Cardiac muscle cell (in vitro differentiated cells and primary cell): Measurements from ENCODE around the gene NEU4. TPM values are rescaled to one million over a fixed set of nuclear protein-coding genes. Genes with fewer than 3 reads are reported as not detected.
"Not testable (repeated sequence)": the region's sequence is repeated elsewhere in the genome, so short reads cannot be mapped to it uniquely, and the experiment has no call there.

Experiments
- DNase-seq, 2 donors: peaks; one replicate each; pipeline versions ENCODE4 v3.0.0 to v3.0.0-alpha.2; 2010 to 2017; ENCODE audit warnings: low read depth in 1 of 2, low spot score in 1 of 2
- H3K27ac ChIP-seq: fragments of 200-600 bp; sonication (generic); 2 replicates; pipeline ENCODE4 v1.5.1; 2016
- H3K27me3 ChIP-seq: fragments of 200-600 bp; sonication (generic); 2 replicates; pipeline ENCODE4 v1.6.0; 2016; ENCODE audit warnings: control low read depth
- H3K36me3 ChIP-seq: fragments of 200-600 bp; sonication (generic); 2 replicates; pipeline ENCODE4 v1.5.1; 2016; ENCODE audit warnings: control low read depth
- H3K4me1 ChIP-seq: fragments of 200-600 bp; sonication (generic); 2 replicates; pipeline ENCODE4 v1.8.1; 2017; ENCODE audit warnings: low read depth, mild to moderate bottlenecking, mixed run types
- H3K4me3 ChIP-seq: fragments of 200-600 bp; sonication (generic); 2 replicates; pipeline ENCODE4 v1.5.1; 2016; ENCODE audit warnings: mild to moderate bottlenecking
- H3K9me3 ChIP-seq: fragments of 200-600 bp; sonication (generic); 2 replicates; pipeline ENCODE4 v1.5.1; 2017; ENCODE audit warnings: low read depth, mild to moderate bottlenecking, control low read depth
- CTCF ChIP-seq: IDR thresholded peaks from 2 replicates; pipeline ENCODE4 v1.5.1; 2012; ENCODE audit warnings: low read depth, mild to moderate bottlenecking, low read length
- polyA plus RNA-seq: library from polyadenylated mRNA; unstranded; fragments of >200 nt; fragmentation: Nextera tagmentation; extraction: Ambion mirVana; gene quantifications from 2 replicates; pipeline ENCODE4 v1.2.1, GENCODE V29; 2016
- total RNA-seq: library from RNA; depleted of rRNA; stranded (reverse); fragments of >200 nt; gene quantifications from 2 replicates; pipeline ENCODE4 v1.2.3, GENCODE V29; 2016

NEU4 gene
- total and polyA plus RNA-seq, 2 experiments from 2014 or later, result 0.13 to 1.8 TPM

GRCh38 chr2:241801611-241802420 lies 7.2 kb upstream of the NEU4 start:
- Histone ChIP-seq H3K36me3 (no peaks in the 10 kb centered on the region), H3K27me3 (peaks cover 17% of the 10 kb centered on the region), H3K27ac (no peak overlapping the region), H3K4me1 (peaks cover 6% of the 10 kb centered on the region), H3K4me3 (no peak overlapping the region), H3K9me3 (no peaks in the 10 kb centered on the region)
- no peak for TF ChIP-seq CTCF
- peak in 1 of 2 donors; percentile 38 for DNase-seq

GRCh38 chr2:241802421-241803318 lies 6.3 kb upstream of the NEU4 start:
- peaks cover 6% of the 10 kb centered on the region for H3K4me1 ChIP-seq
- no peak for TF ChIP-seq CTCF
- no peak for DNase-seq

GRCh38 chr2:241803387-241804325 lies 5.3 kb upstream of the NEU4 start:
- Histone ChIP-seq H3K4me1 (peaks cover 6% of the 10 kb centered on the region), H3K9me3 (no peaks in the 10 kb centered on the region), H3K27ac (no peak overlapping the region), H3K36me3 (no peaks in the 10 kb centered on the region), H3K4me3 (peak overlapping the region; percentile 30), H3K27me3 (peaks cover 17% of the 10 kb centered on the region)
- peak; percentile 67 to 74 for DNase-seq
- TF ChIP-seq CTCF, result no peak

More at GRCh38 chr2:241802421-241803318, 6.3 kb upstream of the NEU4 start:
- Histone ChIP-seq H3K4me3 (no peak overlapping the region), H3K9me3 (no peaks in the 10 kb centered on the region), H3K27me3 (peaks cover 17% of the 10 kb centered on the region), H3K36me3 (no peaks in the 10 kb centered on the region), H3K27ac (no peak overlapping the region)

- Histone ChIP-seq H3K4me1 (peaks cover 6% of the 10 kb centered on the region), H3K27ac (no peak overlapping the region), H3K36me3 (no peaks in the 10 kb centered on the region), H3K9me3 (no peaks in the 10 kb centered on the region), H3K4me3 (no peak overlapping the region), H3K27me3 (peaks cover 17% of the 10 kb centered on the region)
- DNase-seq, result peak in 1 of 2 donors; percentile 61
- TF ChIP-seq CTCF, result peak; percentile 24
These were observed 4.4 kb upstream of the NEU4 start for GRCh38 chr2:241804326-241805229.

GRCh38 chr2:241806217-241806616 lies 2.8 kb upstream of the NEU4 start:
- H3K4me3 ChIP-seq, H3K4me1 ChIP-seq, H3K27ac ChIP-seq, H3K9me3 ChIP-seq, H3K36me3 ChIP-seq: not testable (repeated sequence)
- H3K27me3 ChIP-seq, result peaks cover 17% of the 10 kb centered on the region
- DNase-seq, result peak in 1 of 2 donors; percentile 25
